Measurements from ENCODE around the gene OR7A10.

- TF ChIP-seq SIN3A (IDR thresholded peaks at IDR 0.05; ENCODE audit: borderline replicate concordance, insufficient read depth, low read length) (no peak), REST (IDR thresholded peaks at IDR 0.05; ENCODE audit: insufficient read depth in 1 of 2, low read depth in 2 of 2, low read length in 2 of 2) (no peak), POLR2AphosphoS5 (IDR thresholded peaks at IDR 0.05; ENCODE audit: low read depth, low read length) (no peak)
Measured at GRCh38 chr19:14814982-14815652, 33.6 kb downstream of the OR7A10 start.
